Heart left ventricle (tissue), 16 donors: ENCODE data around the gene HUNK. TPM values are rescaled to one million over a fixed set of nuclear protein-coding genes. Genes with fewer than 3 reads are reported as not detected.

Experiments
- ATAC-seq, 4 donors: fragments of 200-7000 bp; cut with Tn5 transposase; one replicate each; pipeline ENCODE4 v1.9.1; 2020 to 2022; ENCODE audit warnings: moderate library complexity in 4 of 4, mild to moderate bottlenecking in 3 of 4, moderate number of reproducible peaks in 1 of 4
- DNase-seq, 5 donors: peaks; one replicate each; pipeline ENCODE4 v3.0.0-alpha.2; 2020
- H3K27ac ChIP-seq, 12 donors: fragments of 200-600 bp; sonication (generic) in 4 of 12; one replicate each; pipeline versions ENCODE4 v1.5.0 to v1.8.0; 2016 to 2022; ENCODE audit warnings: mild to moderate bottlenecking in 2 of 12
- H3K27me3 ChIP-seq, 9 donors: fragments of 200-600 bp; sonication (generic) in 2 of 9; one replicate each; pipeline versions ENCODE4 v1.5.1 to v1.8.0; 2016 to 2022; ENCODE audit warnings: mild to moderate bottlenecking in 3 of 9
- H3K36me3 ChIP-seq, 9 donors: fragments of 200-600 bp; sonication (generic) in 2 of 9; one replicate each; pipeline versions ENCODE4 v1.5.0 to v1.8.0; 2018 to 2022; ENCODE audit warnings: mild to moderate bottlenecking in 2 of 9
- H3K4me1 ChIP-seq, 12 donors: fragments of 200-600 bp; sonication (generic) in 4 of 12; one replicate each; pipeline versions ENCODE4 v1.5.0 to v1.8.0; 2016 to 2022; ENCODE audit warnings: mild to moderate bottlenecking in 3 of 12
- H3K4me3 ChIP-seq, 12 donors: fragments of 200-600 bp; sonication (generic) in 4 of 12; one replicate each; pipeline versions ENCODE4 v1.5.0 to v1.8.0; 2017 to 2022; ENCODE audit warnings: mild to moderate bottlenecking in 9 of 12, moderate library complexity in 4 of 12
- H3K9me3 ChIP-seq, 12 donors: fragments of 200-600 bp; sonication (generic) in 4 of 12; one replicate each; pipeline versions ENCODE4 v1.5.0 to v1.8.0; 2016 to 2022; ENCODE audit warnings: mild to moderate bottlenecking in 1 of 12
- POLR2A ChIP-seq, 2 donors: fragments of 450-650 bp; IDR thresholded peaks; one replicate each; pipeline ENCODE4 v1.6.1; 2017; ENCODE audit warnings: antibody characterized with exemption in 2 of 2, mild to moderate bottlenecking in 2 of 2, moderate library complexity in 2 of 2
- WGBS, 4 donors: extraction: QIAGEN DNeasy Blood & Tissue Kit in 2 of 4; methylation state at CpG; one replicate each; pipeline versions ENCODE4 v1.1.5 to v1.1.7; 2013 to 2018; 5-methylcytosine and 5-hydroxymethylcytosine counted together
- intact Hi-C, 10 donors: fragments of 100-400 bp; cut with DNase I; formaldehyde crosslinking; loops; one replicate each; pipeline versions ENCODE4 v1.11.1 to v1.14.2; 2022
- polyA plus RNA-seq, 2 donors: library from polyadenylated mRNA; stranded (reverse); fragments of 200-250 nt; gene quantifications; one replicate each; pipeline ENCODE4 v1.2.3, GENCODE V29; 2013
- total RNA-seq, 9 donors: library from RNA; depleted of rRNA in 2 of 9; stranded (reverse); fragments of >200 nt in 2 of 9; fragmentation: NEBNext Ultra II Directional in 3 of 9; extraction: Animal tissue kit (Norgen Biotek cat#: 25700) in 3 of 9; gene quantifications; one replicate each; pipeline versions ENCODE4 v1.1.0 to v1.2.4, GENCODE V29; 2016 to 2023
- TF ChIP-seq, protein P1 (sequence below), 12 donors: fragments of 200-600 bp; sonication (generic) in 4 of 12; IDR thresholded peaks; one replicate each; pipeline versions ENCODE4 v1.5.0 to v1.8.0; 2018 to 2022; ENCODE audit warnings: antibody characterized with exemption in 12 of 12, mild to moderate bottlenecking in 5 of 12
- donor health status: ischemic (EF 13 %, LVEDD 7.1; RV severe dilation, severe dysfunction).
- donor health status: healthy with polysubstance abuse.
- donor health status: DM: no; HTN: yes; CAD: no.
- donor health status: DM: no; HTN: no; CAD: no.
- donor health status: ischemic (EF 25% LVEDD 6.9; RV normal size, moderate dysfunction).
- donor health status: ischemic (EF 25% LVEDD 5.7; RV mildly dilated, moderate dysfunction).
- donor health status: healthy.
- donor health status: DM: yes; HTN: yes; CAD: no.
- donor health status: ischemic (EF 35%, LVEDD 5.7; RV mildly dilated, moderate dysfunction).
- donor health status: nonischemic (EF 11% LVEDD 7.7; RV severe dilation, severe dysfunction).
- donor health status: DM: yes; HTN: yes; CAD: no.
- donor health status: PGD.
- donor health status: ischemic (EF 29% LVEDD 5.4; RV normal size, mild dysfunction).
- donor health status: nonischemic (EF 23%, LVEDD 6.1; RV moderate dilation, normal function).

The HUNK gene
- total and polyA plus RNA-seq, 11 donors = 0.02 to 1.4 (median 0.22) TPM

DNA sequence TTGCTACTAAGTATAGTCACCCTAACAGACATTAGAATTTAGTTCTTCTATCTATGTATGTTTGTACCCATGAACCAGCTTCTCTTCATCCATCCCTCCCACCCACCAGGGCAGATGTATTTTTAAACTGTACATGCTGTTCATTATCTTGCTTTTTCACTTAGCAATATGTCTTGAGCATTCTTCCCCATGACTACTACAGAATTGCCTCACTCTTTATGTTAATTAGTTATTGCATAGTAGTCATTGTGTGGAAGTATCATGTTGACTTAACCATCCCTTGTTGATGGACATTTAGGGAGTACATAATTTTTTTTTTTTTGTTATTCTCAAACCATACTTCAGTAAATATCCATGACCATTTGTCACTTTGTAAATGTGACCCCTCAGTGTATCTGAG is 9.9 kb downstream of the HUNK start:
- Histone ChIP-seq H3K9me3 (no peaks in the 10 kb centered on the region), H3K27ac (no peak overlapping the region), H3K36me3 (no peaks in the 10 kb centered on the region), H3K27me3 (peaks cover 0 to 15% (median 0%) of the 10 kb centered on the region in 9 donors), H3K4me3 (no peak overlapping the region), H3K4me1 (peaks cover 0 to 10% (median 2%) of the 10 kb centered on the region in 12 donors)
- intact Hi-C loops = no loop called here
- ATAC-seq (no peak), DNase-seq (no peak)
- TF ChIP-seq, protein P1, sequence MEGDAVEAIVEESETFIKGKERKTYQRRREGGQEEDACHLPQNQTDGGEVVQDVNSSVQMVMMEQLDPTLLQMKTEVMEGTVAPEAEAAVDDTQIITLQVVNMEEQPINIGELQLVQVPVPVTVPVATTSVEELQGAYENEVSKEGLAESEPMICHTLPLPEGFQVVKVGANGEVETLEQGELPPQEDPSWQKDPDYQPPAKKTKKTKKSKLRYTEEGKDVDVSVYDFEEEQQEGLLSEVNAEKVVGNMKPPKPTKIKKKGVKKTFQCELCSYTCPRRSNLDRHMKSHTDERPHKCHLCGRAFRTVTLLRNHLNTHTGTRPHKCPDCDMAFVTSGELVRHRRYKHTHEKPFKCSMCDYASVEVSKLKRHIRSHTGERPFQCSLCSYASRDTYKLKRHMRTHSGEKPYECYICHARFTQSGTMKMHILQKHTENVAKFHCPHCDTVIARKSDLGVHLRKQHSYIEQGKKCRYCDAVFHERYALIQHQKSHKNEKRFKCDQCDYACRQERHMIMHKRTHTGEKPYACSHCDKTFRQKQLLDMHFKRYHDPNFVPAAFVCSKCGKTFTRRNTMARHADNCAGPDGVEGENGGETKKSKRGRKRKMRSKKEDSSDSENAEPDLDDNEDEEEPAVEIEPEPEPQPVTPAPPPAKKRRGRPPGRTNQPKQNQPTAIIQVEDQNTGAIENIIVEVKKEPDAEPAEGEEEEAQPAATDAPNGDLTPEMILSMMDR (IDR thresholded peaks at IDR 0.05) = no peak
- TF ChIP-seq POLR2A (IDR thresholded peaks at IDR 0.05) = no peak

DNA sequence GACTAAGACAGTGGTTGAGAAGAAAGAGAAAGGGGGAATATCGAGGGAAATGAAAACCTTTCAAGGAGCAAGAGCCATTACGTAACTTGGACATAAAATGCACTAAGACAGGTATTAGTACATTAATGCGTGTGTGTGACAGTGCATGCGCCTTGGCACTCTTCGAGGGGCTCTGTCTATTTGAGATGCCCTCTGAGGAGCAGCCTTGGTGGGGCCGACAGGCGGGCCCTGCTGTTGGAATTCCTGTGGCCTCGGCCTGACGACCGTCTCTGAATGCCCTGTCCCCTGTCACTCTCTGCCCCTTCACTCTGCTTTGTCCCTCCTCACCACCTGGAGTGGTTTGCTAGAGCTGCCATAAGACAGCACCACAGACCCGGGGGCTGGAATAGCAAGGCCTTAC is 12.3 kb downstream of the HUNK start:
- Histone ChIP-seq H3K4me3 (no peak overlapping the region), H3K4me1 (no peaks in the 10 kb centered on the region), H3K27ac (no peak overlapping the region), H3K27me3 (peaks cover 0 to 15% (median 0%) of the 10 kb centered on the region in 9 donors), H3K9me3 (no peaks in the 10 kb centered on the region), H3K36me3 (no peaks in the 10 kb centered on the region)
- no peak for TF ChIP-seq POLR2A (IDR thresholded peaks at IDR 0.05)
- TF ChIP-seq, protein P1 (IDR thresholded peaks at IDR 0.05) = no peak
- ATAC-seq = no peak
- no peak for DNase-seq
- intact Hi-C loops = no loop called here
- WGBS, 4 donors = 94 to 97% (median 96%) methylated on average over 11 of the region's 11 CpGs

DNA sequence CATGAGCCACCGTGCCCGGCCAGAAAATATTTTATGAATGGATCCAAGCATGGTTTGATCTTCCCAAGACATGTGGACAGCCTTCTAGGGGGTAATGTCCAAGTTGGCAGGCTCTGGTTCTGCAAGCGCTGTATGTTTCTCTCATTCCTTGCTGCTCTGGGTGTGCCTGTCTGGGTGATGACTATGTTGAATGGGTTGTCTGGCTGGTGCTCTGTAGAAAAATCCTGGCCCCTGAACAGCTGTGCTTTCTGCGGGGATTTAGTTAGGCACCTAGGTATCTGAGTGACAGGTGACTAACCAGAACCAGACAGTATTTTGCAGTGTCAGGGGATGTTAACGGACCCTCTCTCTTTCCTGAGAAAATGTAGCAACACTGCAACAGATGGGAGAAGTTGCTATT is 14.1 kb downstream of the HUNK start:
- H3K4me1 ChIP-seq = no peaks in the 10 kb centered on the region
- H3K4me3 ChIP-seq = no peak overlapping the region
- TF ChIP-seq, protein P1 (IDR thresholded peaks at IDR 0.05) = no peak
- TF ChIP-seq POLR2A (IDR thresholded peaks at IDR 0.05) = no peak
- no peak for ATAC-seq
- peaks cover 0 to 15% (median 0%) of the 10 kb centered on the region in 9 donors for H3K27me3 ChIP-seq
- no peaks in the 10 kb centered on the region for H3K36me3 ChIP-seq
- no peaks in the 10 kb centered on the region for H3K9me3 ChIP-seq
- no peak for DNase-seq
- WGBS, 4 donors = 83 to 92% (median 89%) methylated on average over 4 to 5 of the region's 5 CpGs
- no peak overlapping the region for H3K27ac ChIP-seq
- intact Hi-C loops = no loop called here

DNA sequence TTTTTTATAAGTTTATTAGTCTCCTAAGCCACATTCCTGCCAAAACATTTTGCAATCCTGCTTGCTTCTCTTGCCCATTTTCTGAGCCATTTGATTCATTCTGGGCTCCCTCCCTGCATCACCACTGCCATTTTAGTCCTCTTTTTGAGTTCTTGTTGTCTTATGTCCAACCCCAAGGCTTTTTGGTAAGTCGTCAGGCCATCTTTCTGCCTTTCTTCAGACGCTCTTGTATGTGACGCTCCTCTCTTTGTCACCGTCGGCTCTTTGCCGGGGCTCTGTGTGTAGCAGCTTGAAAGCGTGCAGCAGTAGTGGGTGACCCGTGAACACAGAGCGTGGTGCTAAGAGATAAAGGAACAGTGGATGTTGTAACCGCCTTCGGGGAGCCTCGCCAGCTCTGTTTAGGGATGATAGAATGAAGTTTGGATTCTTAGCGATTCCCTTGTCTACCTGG is 14.6 kb downstream of the HUNK start:
- Histone ChIP-seq H3K27me3 (peaks cover 0 to 15% (median 0%) of the 10 kb centered on the region in 9 donors), H3K4me1 (no peaks in the 10 kb centered on the region), H3K36me3 (no peaks in the 10 kb centered on the region), H3K9me3 (no peaks in the 10 kb centered on the region), H3K4me3 (peak overlapping the region in 1 of 12 donors; percentile 16), H3K27ac (no peak overlapping the region)
- DNase-seq (peak in 1 of 5 donors; percentile 35), ATAC-seq (peak in 2 of 4 donors; percentile 43 to 54)
- intact Hi-C loops = no loop called here
- 46 to 74% (median 55%) methylated on average over 13 of the region's 13 CpGs for WGBS, 4 donors
- TF ChIP-seq POLR2A (IDR thresholded peaks at IDR 0.05) = no peak

DNA sequence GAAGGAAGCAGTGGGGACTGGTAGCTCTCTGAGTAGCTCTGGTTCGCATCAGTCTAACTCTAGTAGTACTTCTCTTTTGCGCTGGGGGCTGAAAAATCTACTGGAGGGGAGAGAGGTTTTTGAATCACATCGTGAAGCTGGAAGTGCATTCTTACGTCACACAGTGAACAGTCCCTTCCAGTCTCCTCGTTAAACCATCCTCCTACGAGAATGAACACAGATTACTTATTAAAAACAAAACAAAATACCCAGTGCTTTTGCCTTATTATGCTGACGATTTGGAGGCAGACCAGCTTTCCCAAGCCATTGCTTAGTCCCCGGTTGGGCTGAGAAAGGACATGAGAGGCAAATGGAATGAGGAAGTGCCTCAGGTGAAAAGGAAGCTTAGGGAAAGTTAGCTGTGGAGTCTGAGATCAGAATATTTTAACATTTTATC is 16.1 kb downstream of the HUNK start:
- ATAC-seq = no peak
- Histone ChIP-seq H3K4me3 (no peak overlapping the region), H3K36me3 (no peaks in the 10 kb centered on the region), H3K4me1 (no peaks in the 10 kb centered on the region), H3K27me3 (peaks cover 0 to 15% (median 0%) of the 10 kb centered on the region in 9 donors), H3K27ac (no peak overlapping the region), H3K9me3 (no peaks in the 10 kb centered on the region)
- whole genome bisulfite sequencing, 4 donors = 36 to 48% (median 43%) methylated on average over 8 of the region's 8 CpGs
- intact Hi-C loops = no loop called here
- no peak for TF ChIP-seq POLR2A (IDR thresholded peaks at IDR 0.05)
- TF ChIP-seq, protein P1 (IDR thresholded peaks at IDR 0.05) = no peak
- DNase-seq = no peak
